Ascending aorta (tissue), 2 donors: ENCODE measurements around the gene ATP5ME. TPM values are rescaled to one million over a fixed set of nuclear protein-coding genes. Genes with fewer than 3 reads are reported as not detected.

Experiments used
- DNase-seq, 2 donors: peaks; one replicate each; pipeline ENCODE4 v3.0.0-alpha.2; 2019; ENCODE audit warnings: low spot score in 2 of 2
- H3K27ac ChIP-seq, 2 donors: fragments of 200-600 bp; sonication (generic); one replicate each; pipeline ENCODE4 v1.5.1; 2016 to 2017; ENCODE audit warnings: mild to moderate bottlenecking in 1 of 2
- H3K27me3 ChIP-seq: fragments of 200-600 bp; sonication (generic); one replicate; pipeline ENCODE4 v1.5.1; 2017
- H3K36me3 ChIP-seq, 2 donors: fragments of 200-600 bp; sonication (generic); one replicate each; pipeline ENCODE4 v1.5.1; 2016
- H3K4me1 ChIP-seq, 2 donors: fragments of 200-600 bp; sonication (generic); one replicate each; pipeline ENCODE4 v1.5.1; 2016 to 2017; ENCODE audit warnings: mild to moderate bottlenecking in 1 of 2
- H3K4me3 ChIP-seq, 2 donors: fragments of 200-600 bp; sonication (generic); one replicate each; pipeline ENCODE4 v1.5.1; 2016 to 2017; ENCODE audit warnings: mild to moderate bottlenecking in 1 of 2
- H3K9me3 ChIP-seq, 2 donors: fragments of 200-600 bp; sonication (generic); one replicate each; pipeline ENCODE4 v1.5.1; 2016
- intact Hi-C: fragments of 100-400 bp; cut with DNase I; formaldehyde crosslinking; loops from one replicate; pipeline ENCODE4 v1.15.1; 2023
- total RNA-seq: library from RNA; depleted of rRNA; stranded (reverse); fragments of >200 nt; gene quantifications from one replicate; pipeline ENCODE4 v1.1.0, GENCODE V29; 2016
- TF ChIP-seq, protein P1 (sequence below), 3 experiments: fragments of 200-600 bp in 2 of 3; fragments of 450-650 bp in 1 of 3; sonication (generic) in 2 of 3; IDR thresholded peaks; one replicate each; pipeline ENCODE4 v1.5.1; 2016 to 2019; ENCODE audit warnings: antibody characterized with exemption in 3 of 3, mild to moderate bottlenecking in 1 of 3, moderate library complexity in 1 of 3

ATP5ME gene
- total RNA-seq, 1 donor from 2014 or later: not detected

- peak in 1 of 2 donors; percentile 35 for DNase-seq
- Histone ChIP-seq H3K4me3 (no peak overlapping the region), H3K9me3 (no peaks in the 10 kb centered on the region), H3K27me3 (no peaks in the 10 kb centered on the region), H3K27ac (no peak overlapping the region), H3K4me1 (no peaks in the 10 kb centered on the region), H3K36me3 (no peaks in the 10 kb centered on the region)
- TF ChIP-seq, protein P1, sequence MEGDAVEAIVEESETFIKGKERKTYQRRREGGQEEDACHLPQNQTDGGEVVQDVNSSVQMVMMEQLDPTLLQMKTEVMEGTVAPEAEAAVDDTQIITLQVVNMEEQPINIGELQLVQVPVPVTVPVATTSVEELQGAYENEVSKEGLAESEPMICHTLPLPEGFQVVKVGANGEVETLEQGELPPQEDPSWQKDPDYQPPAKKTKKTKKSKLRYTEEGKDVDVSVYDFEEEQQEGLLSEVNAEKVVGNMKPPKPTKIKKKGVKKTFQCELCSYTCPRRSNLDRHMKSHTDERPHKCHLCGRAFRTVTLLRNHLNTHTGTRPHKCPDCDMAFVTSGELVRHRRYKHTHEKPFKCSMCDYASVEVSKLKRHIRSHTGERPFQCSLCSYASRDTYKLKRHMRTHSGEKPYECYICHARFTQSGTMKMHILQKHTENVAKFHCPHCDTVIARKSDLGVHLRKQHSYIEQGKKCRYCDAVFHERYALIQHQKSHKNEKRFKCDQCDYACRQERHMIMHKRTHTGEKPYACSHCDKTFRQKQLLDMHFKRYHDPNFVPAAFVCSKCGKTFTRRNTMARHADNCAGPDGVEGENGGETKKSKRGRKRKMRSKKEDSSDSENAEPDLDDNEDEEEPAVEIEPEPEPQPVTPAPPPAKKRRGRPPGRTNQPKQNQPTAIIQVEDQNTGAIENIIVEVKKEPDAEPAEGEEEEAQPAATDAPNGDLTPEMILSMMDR (IDR thresholded peaks at IDR 0.05): no peak
- intact Hi-C loops: no loop called here
Measured at GRCh38 chr4:664713-665231, 9.3 kb downstream of the ATP5ME start.

DNA sequence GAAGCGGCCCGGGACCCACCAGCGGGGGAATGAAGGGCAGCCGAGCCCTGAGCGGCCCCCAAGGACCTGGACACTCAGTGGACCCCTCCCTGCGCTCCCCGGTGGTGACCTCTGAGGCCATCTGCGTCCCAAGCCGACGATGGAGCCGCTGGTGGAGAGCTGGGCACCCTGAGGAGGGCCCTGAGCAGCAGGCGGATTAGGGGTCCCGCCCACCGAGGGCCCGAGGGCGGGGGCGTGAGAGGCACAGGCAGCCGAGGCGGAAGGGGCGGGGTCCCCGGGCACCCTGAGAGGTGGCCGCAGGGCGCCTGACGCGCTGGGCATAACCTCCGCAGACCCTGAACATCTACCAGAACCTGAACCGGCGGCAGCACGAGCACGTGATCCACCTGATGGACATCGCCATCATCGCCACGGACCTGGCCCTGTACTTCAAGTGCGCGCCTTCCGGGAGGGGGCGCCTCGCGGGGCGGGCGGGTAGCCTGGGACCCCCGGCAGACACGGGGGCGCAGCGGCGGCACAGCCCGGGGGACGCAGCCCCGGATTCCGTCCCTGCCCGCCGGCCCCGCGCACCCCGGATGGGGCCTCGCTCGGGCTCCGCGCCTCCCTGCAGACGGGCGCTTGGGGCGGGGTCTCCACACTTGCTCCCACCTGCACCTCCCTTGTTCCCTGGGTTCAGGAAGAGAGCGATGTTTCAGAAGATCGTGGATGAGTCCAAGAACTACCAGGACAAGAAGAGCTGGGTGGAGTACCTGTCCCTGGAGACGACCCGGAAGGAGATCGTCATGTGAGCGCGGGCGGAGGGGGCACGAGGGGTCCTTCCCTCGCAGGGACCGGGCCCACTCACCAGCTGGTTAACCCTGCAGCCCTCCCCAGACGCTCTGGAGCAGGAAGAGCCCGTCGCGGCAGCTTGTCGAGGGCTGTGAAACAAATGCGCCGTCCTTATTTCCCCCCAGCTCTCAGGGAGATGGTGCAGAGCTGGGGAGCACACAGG, 10.3 kb downstream of the ATP5ME start:
- intact Hi-C loops: no loop called here
- H3K4me1 ChIP-seq: no peaks in the 10 kb centered on the region
- no peak overlapping the region for H3K27ac ChIP-seq
- H3K4me3 ChIP-seq: peak overlapping the region; percentile 56 to 59
- TF ChIP-seq, protein P1 (IDR thresholded peaks at IDR 0.05): no peak
- no peaks in the 10 kb centered on the region for H3K27me3 ChIP-seq
- H3K36me3 ChIP-seq: no peaks in the 10 kb centered on the region
- no peaks in the 10 kb centered on the region for H3K9me3 ChIP-seq
- DNase-seq: peak in 1 of 2 donors; percentile 76

- Histone ChIP-seq H3K36me3 (no peaks in the 10 kb centered on the region), H3K27ac (no peak overlapping the region), H3K4me1 (no peaks in the 10 kb centered on the region), H3K27me3 (no peaks in the 10 kb centered on the region), H3K4me3 (peak overlapping the region; percentile 56 to 59), H3K9me3 (no peaks in the 10 kb centered on the region)
- intact Hi-C loops: no loop called here
- TF ChIP-seq, protein P1 (IDR thresholded peaks at IDR 0.05): no peak
- DNase-seq: no peak
Measured at GRCh38 chr4:663046-663437, 11.0 kb downstream of the ATP5ME start.

DNA sequence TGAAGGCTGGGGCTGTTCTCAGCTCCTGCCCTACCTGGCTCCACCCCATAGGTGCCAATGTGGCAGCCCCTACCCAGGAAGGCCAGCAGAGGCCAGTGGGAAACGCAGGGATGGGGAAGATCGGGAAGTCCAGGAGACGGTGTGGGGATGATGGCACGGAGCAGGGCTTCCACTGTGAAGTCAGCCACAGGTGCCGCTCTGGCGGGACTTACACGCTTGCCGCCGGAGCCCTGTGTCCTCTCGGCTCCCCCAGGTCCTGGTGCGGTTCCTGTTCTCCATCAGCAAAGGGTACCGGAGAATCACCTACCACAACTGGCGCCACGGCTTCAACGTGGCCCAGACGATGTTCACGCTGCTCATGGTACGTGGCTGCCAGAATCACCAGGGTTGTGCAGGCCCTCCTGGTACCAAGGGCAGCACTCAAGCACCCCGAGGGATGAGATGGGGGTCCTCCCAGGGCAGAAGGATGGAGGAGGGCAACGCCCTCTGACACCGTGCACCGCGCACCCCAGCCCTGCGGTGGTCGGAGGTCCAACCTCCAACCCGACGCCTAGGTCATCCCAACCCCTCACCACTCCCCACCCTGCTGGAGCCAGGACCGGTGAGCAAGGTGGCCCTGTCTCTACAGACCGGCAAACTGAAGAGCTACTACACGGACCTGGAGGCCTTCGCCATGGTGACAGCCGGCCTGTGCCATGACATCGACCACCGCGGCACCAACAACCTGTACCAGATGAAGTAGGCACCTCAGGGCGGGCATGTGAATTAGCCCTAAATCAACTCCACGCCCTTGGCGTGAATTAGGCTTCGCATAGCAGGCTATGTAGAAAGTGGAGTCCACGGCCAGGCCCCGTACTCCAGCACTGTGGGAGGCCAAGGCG, 12.0 kb downstream of the ATP5ME start:
- DNase-seq: peak in 1 of 2 donors; percentile 58
- Histone ChIP-seq H3K36me3 (no peaks in the 10 kb centered on the region), H3K27me3 (no peaks in the 10 kb centered on the region), H3K9me3 (no peaks in the 10 kb centered on the region), H3K4me3 (no peak overlapping the region), H3K27ac (no peak overlapping the region), H3K4me1 (no peaks in the 10 kb centered on the region)
- TF ChIP-seq, protein P1 (IDR thresholded peaks at IDR 0.05): no peak
- intact Hi-C loops: no loop called here

- Histone ChIP-seq H3K27ac (no peak overlapping the region), H3K27me3 (no peaks in the 10 kb centered on the region), H3K9me3 (no peaks in the 10 kb centered on the region), H3K36me3 (no peaks in the 10 kb centered on the region), H3K4me3 (no peak overlapping the region), H3K4me1 (no peaks in the 10 kb centered on the region)
- TF ChIP-seq, protein P1 (IDR thresholded peaks at IDR 0.05): no peak
- intact Hi-C loops: no loop called here
- DNase-seq: no peak
Measured at GRCh38 chr4:661231-661630, 12.8 kb downstream of the ATP5ME start.
